OCI-LY1 (cell line): Measurements from ENCODE around the gene TBCA.

Experiments used
- H2AFZ ChIP-seq: fragments of 200-600 bp; sonication (generic), shearing (Covaris generic); 2 replicates; pipeline ENCODE4 v1.6.0; 2014; ENCODE audit warnings: antibody characterized with exemption, mild to moderate bottlenecking, low read length
- H3F3A ChIP-seq: fragments of 200-600 bp; sonication (generic), shearing (Covaris generic); 2 replicates; pipeline ENCODE4 v1.6.0; 2014; ENCODE audit warnings: mild to moderate bottlenecking, antibody characterized with exemption, low read length, moderate library complexity; ENCODE audit not compliant: insufficient read depth
- H3K27ac ChIP-seq: fragments of 200-600 bp; sonication (generic); 2 replicates; pipeline ENCODE4 v1.5.1; 2014; ENCODE audit warnings: low read length, mixed run types, mild to moderate bottlenecking, low read depth; ENCODE audit not compliant: poor library complexity, severe bottlenecking
- H3K27me3 ChIP-seq: fragments of 200-600 bp; sonication (generic); 2 replicates; pipeline ENCODE4 v1.6.0; 2014; ENCODE audit warnings: antibody characterized with exemption, mild to moderate bottlenecking, low read length, moderate library complexity; ENCODE audit not compliant: insufficient read depth
- H3K36me3 ChIP-seq: fragments of 200-600 bp; sonication (generic); 2 replicates; pipeline ENCODE4 v1.6.1; 2014; ENCODE audit warnings: mild to moderate bottlenecking, antibody characterized with exemption, low read length, moderate library complexity, mixed read lengths; ENCODE audit not compliant: insufficient read depth
- H3K4me1 ChIP-seq: fragments of 200-600 bp; sonication (generic); 2 replicates; pipeline ENCODE4 v1.5.1; 2014; ENCODE audit warnings: mild to moderate bottlenecking, low read length, moderate library complexity; ENCODE audit not compliant: insufficient read depth, severe bottlenecking
- H3K4me2 ChIP-seq: fragments of 200-600 bp; sonication (generic), shearing (Covaris generic); 2 replicates; pipeline ENCODE4 v1.6.1; 2014; ENCODE audit warnings: low read length
- H3K4me3 ChIP-seq: fragments of 200-600 bp; sonication (generic); 2 replicates; pipeline ENCODE4 v1.5.1; 2014; ENCODE audit warnings: low read length, low read depth, mild to moderate bottlenecking, mixed read lengths; ENCODE audit not compliant: poor library complexity, severe bottlenecking
- H3K79me2 ChIP-seq: fragments of 200-600 bp; shearing (Covaris generic); 2 replicates; pipeline ENCODE4 v1.6.1; 2016; ENCODE audit warnings: mixed run types, low read length, mixed read lengths; ENCODE audit not compliant: insufficient read depth
- H3K9ac ChIP-seq: fragments of 200-600 bp; sonication (generic), shearing (Covaris generic); 2 replicates; pipeline ENCODE4 v1.6.1; 2014; ENCODE audit warnings: mild to moderate bottlenecking, low read length, mixed read lengths
- H3K9me2 ChIP-seq: fragments of 200-600 bp; sonication (generic), shearing (Covaris generic); 2 replicates; pipeline ENCODE4 v1.6.1; 2014; ENCODE audit warnings: low read depth, mild to moderate bottlenecking, low read length, mixed read lengths
- H3K9me3 ChIP-seq: fragments of 200-600 bp; shearing (Covaris generic); 2 replicates; pipeline ENCODE4 v1.6.1; 2014; ENCODE audit warnings: low read length, mixed read lengths
- H4K20me1 ChIP-seq: fragments of 200-600 bp; sonication (generic), shearing (Covaris generic); 2 replicates; pipeline ENCODE4 v1.6.0; 2016; ENCODE audit warnings: mild to moderate bottlenecking, low read length; ENCODE audit not compliant: insufficient read depth
- EZH2 ChIP-seq: fragments of 200-600 bp; sonication (generic), shearing (Covaris generic); IDR thresholded peaks from 2 replicates; pipeline ENCODE4 v1.8.0; 2017; ENCODE audit warnings: borderline replicate concordance, mixed run types, mild to moderate bottlenecking, antibody characterized with exemption, low read length, moderate library complexity, mixed read lengths
- TF ChIP-seq, protein P1 (sequence below): fragments of 200-600 bp; sonication (generic), shearing (Covaris generic); IDR thresholded peaks from 2 replicates; pipeline ENCODE4 v1.5.1; 2017; ENCODE audit warnings: mild to moderate bottlenecking, antibody characterized with exemption, low read length, moderate library complexity, mixed read lengths

Gene TBCA

DNA sequence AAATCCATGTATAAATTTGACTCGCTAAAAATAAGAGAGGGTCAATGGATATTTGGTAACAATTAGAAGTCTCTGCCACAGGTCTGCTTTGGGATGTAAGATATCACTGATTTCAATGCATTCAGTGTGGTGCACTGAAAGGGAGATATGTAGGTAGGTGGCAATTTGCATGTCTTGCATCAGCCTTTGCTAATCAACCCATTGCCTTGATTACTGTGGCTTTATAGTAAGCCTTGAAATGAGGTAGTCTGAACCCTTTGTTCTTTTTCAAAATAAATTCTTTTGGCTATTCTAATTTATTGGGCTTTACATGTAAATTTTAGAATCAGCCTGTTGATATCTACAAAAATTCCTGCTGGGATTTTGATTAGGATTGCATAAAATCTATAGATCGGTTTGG, 15.8 kb upstream of the TBCA start:
- Histone ChIP-seq H3K27ac (no peak overlapping the region), H2AFZ (no peak overlapping the region), H3K27me3 (no peaks in the 10 kb centered on the region), H3K36me3 (no peaks in the 10 kb centered on the region), H3K4me2 (no peak overlapping the region), H4K20me1 (no peaks in the 10 kb centered on the region), H3K4me1 (no peaks in the 10 kb centered on the region), H3K4me3 (no peak overlapping the region), H3K9ac (no peak overlapping the region), H3F3A (no peaks in the 10 kb centered on the region), H3K9me2 (no peaks in the 10 kb centered on the region), H3K9me3 (peaks cover 2% of the 10 kb centered on the region; the same call in 1 of the 2 replicates), H3K79me2 (no peaks in the 10 kb centered on the region)
- TF ChIP-seq EZH2 = no peak
- TF ChIP-seq, protein P1, sequence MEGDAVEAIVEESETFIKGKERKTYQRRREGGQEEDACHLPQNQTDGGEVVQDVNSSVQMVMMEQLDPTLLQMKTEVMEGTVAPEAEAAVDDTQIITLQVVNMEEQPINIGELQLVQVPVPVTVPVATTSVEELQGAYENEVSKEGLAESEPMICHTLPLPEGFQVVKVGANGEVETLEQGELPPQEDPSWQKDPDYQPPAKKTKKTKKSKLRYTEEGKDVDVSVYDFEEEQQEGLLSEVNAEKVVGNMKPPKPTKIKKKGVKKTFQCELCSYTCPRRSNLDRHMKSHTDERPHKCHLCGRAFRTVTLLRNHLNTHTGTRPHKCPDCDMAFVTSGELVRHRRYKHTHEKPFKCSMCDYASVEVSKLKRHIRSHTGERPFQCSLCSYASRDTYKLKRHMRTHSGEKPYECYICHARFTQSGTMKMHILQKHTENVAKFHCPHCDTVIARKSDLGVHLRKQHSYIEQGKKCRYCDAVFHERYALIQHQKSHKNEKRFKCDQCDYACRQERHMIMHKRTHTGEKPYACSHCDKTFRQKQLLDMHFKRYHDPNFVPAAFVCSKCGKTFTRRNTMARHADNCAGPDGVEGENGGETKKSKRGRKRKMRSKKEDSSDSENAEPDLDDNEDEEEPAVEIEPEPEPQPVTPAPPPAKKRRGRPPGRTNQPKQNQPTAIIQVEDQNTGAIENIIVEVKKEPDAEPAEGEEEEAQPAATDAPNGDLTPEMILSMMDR = no peak

DNA sequence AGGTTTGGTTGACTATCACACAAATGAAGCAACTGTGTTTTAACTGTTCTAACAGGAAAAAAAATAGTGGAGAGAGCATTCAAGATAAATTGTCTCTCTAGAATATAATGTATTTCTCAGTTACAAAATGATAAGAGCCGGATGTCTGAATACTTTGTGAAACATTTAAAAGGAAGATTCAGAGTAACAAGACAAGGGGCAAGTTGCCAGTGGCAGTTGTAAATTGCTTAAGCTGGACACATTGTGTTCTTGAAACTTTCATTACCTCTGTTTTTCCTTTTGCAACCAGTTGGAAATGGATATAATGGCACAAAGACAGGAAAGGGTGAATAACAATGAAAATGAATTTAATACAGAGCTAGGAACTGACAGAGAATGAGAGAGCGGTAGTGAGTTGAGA, 15.2 kb upstream of the TBCA start:
- Histone ChIP-seq H3K4me1 (no peaks in the 10 kb centered on the region), H3K4me2 (no peak overlapping the region), H3K36me3 (no peaks in the 10 kb centered on the region), H3K9ac (no peak overlapping the region), H2AFZ (no peak overlapping the region), H3K79me2 (no peaks in the 10 kb centered on the region), H3K27ac (no peak overlapping the region), H3K9me2 (no peaks in the 10 kb centered on the region), H3K4me3 (no peak overlapping the region), H3K27me3 (no peaks in the 10 kb centered on the region), H4K20me1 (no peaks in the 10 kb centered on the region), H3F3A (no peaks in the 10 kb centered on the region), H3K9me3 (peaks cover 2% of the 10 kb centered on the region; the same call in 1 of the 2 replicates)
- TF ChIP-seq, protein P1 = no peak
- TF ChIP-seq EZH2 = no peak

DNA sequence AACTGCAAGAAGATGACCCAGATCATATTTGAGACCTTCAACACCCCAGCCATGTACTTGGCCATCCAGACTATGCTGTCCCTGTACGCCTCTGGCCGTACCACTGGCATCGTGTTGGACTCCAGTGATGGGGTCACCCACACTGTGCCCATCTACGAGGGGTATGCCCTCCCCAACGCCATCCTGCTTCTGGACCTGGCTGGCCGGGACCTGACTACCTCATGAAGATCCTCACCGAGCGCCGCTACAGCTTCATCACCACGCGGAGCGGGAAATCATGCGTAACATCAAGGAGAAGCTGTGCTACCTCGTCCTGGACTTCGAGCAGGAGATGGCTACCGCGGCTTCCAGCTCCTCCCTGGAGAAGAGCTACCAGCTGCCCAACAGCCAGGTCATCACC, 9.1 kb upstream of the TBCA start:
- no peak overlapping the region for H3K9ac ChIP-seq
- H4K20me1 ChIP-seq = no peaks in the 10 kb centered on the region
- H3K4me1 ChIP-seq = no peaks in the 10 kb centered on the region
- no peaks in the 10 kb centered on the region for H3K9me3 ChIP-seq
- no peak overlapping the region for H3K27ac ChIP-seq
- no peak overlapping the region for H3K4me3 ChIP-seq
- H2AFZ ChIP-seq = no peak overlapping the region
- H3K4me2 ChIP-seq = no peak overlapping the region
- H3K79me2 ChIP-seq = no peaks in the 10 kb centered on the region
- TF ChIP-seq, protein P1 = no peak
- TF ChIP-seq EZH2 = no peak
- no peaks in the 10 kb centered on the region for H3K9me2 ChIP-seq
- H3K27me3 ChIP-seq = no peaks in the 10 kb centered on the region
- H3F3A ChIP-seq = no peaks in the 10 kb centered on the region
- no peaks in the 10 kb centered on the region for H3K36me3 ChIP-seq
